GM19035 (cell line): Measurements from ENCODE around the gene NTPCR.

Experiments used
- ATAC-seq: cut with Tn5 transposase; IDR thresholded peaks from one replicate; pipeline ENCODE4 v1.9.1; 2021; ENCODE audit not compliant: unreplicated experiment

Gene NTPCR

GRCh38 chr1:232956081-232956480 is 5.7 kb downstream of the NTPCR start:
- no peak for ATAC-seq

- no peak for ATAC-seq
Measured at GRCh38 chr1:232958067-232958466, 7.7 kb downstream of the NTPCR start.

GRCh38 chr1:232962761-232963745 is 12.6 kb downstream of the NTPCR start:
- no peak for ATAC-seq

- no peak for ATAC-seq
Measured at GRCh38 chr1:232964601-232965000, 14.2 kb downstream of the NTPCR start.

- ATAC-seq, result no peak
Measured at GRCh38 chr1:232965124-232965911, 14.9 kb downstream of the NTPCR start.

- ATAC-seq, result no peak
Measured at GRCh38 chr1:232965912-232966217, 15.5 kb downstream of the NTPCR start.

- no peak for ATAC-seq
Measured at GRCh38 chr1:232966663-232967062, 16.3 kb downstream of the NTPCR start.

- ATAC-seq, result no peak
Measured at GRCh38 chr1:232968391-232968790, 18.0 kb downstream of the NTPCR start.

- ATAC-seq, result no peak
Measured at GRCh38 chr1:232968965-232969364, 18.6 kb downstream of the NTPCR start.

GRCh38 chr1:232969799-232970198 is 19.4 kb downstream of the NTPCR start:
- ATAC-seq, result no peak

- ATAC-seq, result no peak
Measured at GRCh38 chr1:232970508-232970907, 20.1 kb downstream of the NTPCR start.

GRCh38 chr1:232973652-232974611 is 23.5 kb downstream of the NTPCR start:
- no peak for ATAC-seq

GRCh38 chr1:232974971-232975370 is 24.6 kb downstream of the NTPCR start:
- no peak for ATAC-seq

- no peak for ATAC-seq
Measured at GRCh38 chr1:232978091-232978634, 27.8 kb downstream of the NTPCR start.

- no peak for ATAC-seq
Measured at GRCh38 chr1:232978815-232979214, 28.4 kb downstream of the NTPCR start.

GRCh38 chr1:232979558-232979957 is 29.1 kb downstream of the NTPCR start:
- ATAC-seq, result no peak

GRCh38 chr1:232980355-232980978 is 30.1 kb downstream of the NTPCR start:
- ATAC-seq, result no peak

- no peak for ATAC-seq
Measured at GRCh38 chr1:232980986-232981560, 30.7 kb downstream of the NTPCR start.

GRCh38 chr1:232982238-232982944 is 32.0 kb downstream of the NTPCR start:
- ATAC-seq, result no peak
